GM12874 (cell line): ENCODE measurements around the gene SLAMF9.

Experiments used
- CTCF ChIP-seq: IDR thresholded peaks from 2 replicates; pipeline ENCODE4 v1.5.1; 2011; ENCODE audit warnings: low read depth, mild to moderate bottlenecking, control low read depth, low read length, moderate library complexity; ENCODE audit not compliant: insufficient read depth

The SLAMF9 gene

GRCh38 chr1:159953536-159954515 is at the start of gene SLAMF9:
Gene SLAMF9 (minus strand): TSS chr1:159954237. CDS start chr1:159954137, 100 bp downstream.
- TF ChIP-seq CTCF: no peak

DNA sequence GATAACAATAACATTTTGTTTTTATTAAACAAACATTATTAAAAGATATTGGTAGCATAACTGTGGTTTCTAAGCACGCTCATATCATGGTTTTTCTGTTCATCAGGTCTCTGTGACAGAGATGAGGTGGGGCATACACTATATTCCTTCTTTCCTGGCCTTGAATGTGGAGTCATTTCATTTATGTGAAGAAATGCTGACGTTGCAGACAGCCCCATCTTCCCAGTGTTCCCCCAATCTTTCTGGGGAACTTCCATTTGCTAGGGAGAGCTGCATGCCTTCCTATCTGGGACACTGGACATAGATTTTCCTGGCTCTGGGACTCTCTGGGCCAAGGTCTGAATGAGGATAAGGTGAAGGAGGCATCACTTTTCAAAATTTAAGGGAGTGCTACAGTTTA is 47.4 kb upstream of the SLAMF9 start:
- no peak for TF ChIP-seq CTCF

GRCh38 chr1:159999204-159999603 is 45.2 kb upstream of the SLAMF9 start:
- TF ChIP-seq CTCF: no peak

DNA sequence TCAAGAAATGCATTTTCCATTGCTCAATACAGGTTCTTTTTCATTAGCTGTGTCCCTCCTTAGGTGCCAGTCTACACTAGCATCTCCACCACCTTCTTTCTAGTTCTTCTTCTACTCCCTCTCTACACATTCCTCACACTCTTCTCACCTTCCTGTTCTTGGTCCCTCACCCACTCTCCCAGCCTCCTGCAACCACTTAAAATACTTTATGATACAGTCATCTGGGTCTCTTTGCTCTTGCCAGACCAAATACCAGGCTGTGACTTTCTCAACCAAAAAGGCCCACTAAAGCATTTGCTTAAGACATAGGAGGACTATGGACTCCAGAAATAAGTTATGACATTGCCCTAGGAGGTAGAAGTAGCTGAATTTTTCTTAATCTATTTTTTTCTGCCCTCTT is 42.6 kb upstream of the SLAMF9 start:
- TF ChIP-seq CTCF: no peak

- no peak for TF ChIP-seq CTCF
Observed at GRCh38 chr1:159994896-159995295, 40.9 kb upstream of the SLAMF9 start.

DNA sequence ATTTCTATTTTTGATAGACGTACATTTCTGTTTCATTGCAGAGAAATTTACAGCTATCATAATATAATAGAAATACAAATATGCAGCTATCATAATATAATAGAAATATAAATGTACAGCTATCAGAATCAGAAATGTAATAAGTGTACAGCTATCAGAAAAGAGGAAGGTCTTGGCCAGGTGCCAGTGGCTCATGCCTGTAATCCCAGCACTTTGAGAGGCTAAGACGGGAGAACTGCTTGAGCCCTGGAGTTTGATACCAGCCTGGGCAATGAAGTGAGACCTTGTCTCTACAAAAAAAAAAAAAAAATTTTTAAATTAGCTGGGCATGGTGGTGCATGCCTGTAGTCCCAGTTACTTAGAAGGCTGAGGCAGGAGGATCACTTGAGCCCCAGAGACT is 39.9 kb upstream of the SLAMF9 start:
- no peak for TF ChIP-seq CTCF

- TF ChIP-seq CTCF: no peak
Observed at GRCh38 chr1:159992161-159992560, 38.1 kb upstream of the SLAMF9 start.
